Measurements from ENCODE around the gene SNRNP70. TPM values are rescaled to one million over a fixed set of nuclear protein-coding genes. Genes with fewer than 3 reads are reported as not detected.

The SNRNP70 gene
- total and polyA plus RNA-seq, 2 donors (not counting 1 experiment from before 2014, with no cell fraction given), result 72.2 to 142 TPM

GRCh38 chr19:49094505-49095482 is 9.5 kb downstream of the SNRNP70 start:
- DNase-seq (ENCODE audit: low read depth in 2 of 2), result no peak
- peaks cover 30% of the 10 kb centered on the region for H3K36me3 ChIP-seq (ENCODE audit: control insufficient read depth, insufficient read depth, low read length)
- H3K4me2 ChIP-seq (ENCODE audit: extremely low read depth, insufficient read depth, low read length), result no peak overlapping the region
- no peak overlapping the region for H3K27ac ChIP-seq (ENCODE audit: insufficient read depth, low read length)
- H3K4me1 ChIP-seq (ENCODE audit: control insufficient read depth, extremely low read depth, insufficient read depth, low read length), result no peaks in the 10 kb centered on the region
- H3K27me3 ChIP-seq (ENCODE audit: control insufficient read depth, insufficient read depth, low read length), result no peaks in the 10 kb centered on the region
- H3K79me2 ChIP-seq (ENCODE audit: control insufficient read depth, insufficient read depth, low read length), result peaks cover 41% of the 10 kb centered on the region
- no peaks in the 10 kb centered on the region for H3K9me3 ChIP-seq (ENCODE audit: control insufficient read depth, insufficient read depth, low read depth, low read length)
- H4K20me1 ChIP-seq (ENCODE audit: control insufficient read depth, extremely low read depth, insufficient read depth, low read length), result no peaks in the 10 kb centered on the region
- no peak overlapping the region for H2AFZ ChIP-seq (ENCODE audit: low read length)
- H3K9ac ChIP-seq (ENCODE audit: insufficient read depth, low read length), result no peak overlapping the region
- no peak overlapping the region for H3K4me3 ChIP-seq (replicated peaks in 1 of 4; ENCODE audit: control extremely low read depth in 1 of 4, insufficient read depth in 1 of 4, low read depth in 3 of 4, low read length in 4 of 4)
- TF ChIP-seq CTCF (conservative IDR thresholded peaks at IDR 0.05 in 1 of 2, IDR thresholded peaks at IDR 0.05 in 1 of 2; ENCODE audit: low read depth in 1 of 2, low read length in 2 of 2) (no peak), EZH2 (IDR thresholded peaks at IDR 0.05; ENCODE audit: low read length, missing control alignments) (no peak)

- Histone ChIP-seq H3K27ac (ENCODE audit: insufficient read depth, low read length) (no peak overlapping the region), H3K79me2 (ENCODE audit: control insufficient read depth, insufficient read depth, low read length) (peaks cover 29% of the 10 kb centered on the region), H3K4me2 (ENCODE audit: extremely low read depth, insufficient read depth, low read length) (no peak overlapping the region), H3K36me3 (ENCODE audit: control insufficient read depth, insufficient read depth, low read length) (peaks cover 34% of the 10 kb centered on the region), H4K20me1 (ENCODE audit: control insufficient read depth, extremely low read depth, insufficient read depth, low read length) (no peaks in the 10 kb centered on the region), H3K4me3 (replicated peaks in 1 of 4; ENCODE audit: control extremely low read depth in 1 of 4, insufficient read depth in 1 of 4, low read depth in 3 of 4, low read length in 4 of 4) (no peak overlapping the region), H2AFZ (ENCODE audit: low read length) (no peak overlapping the region), H3K4me1 (ENCODE audit: control insufficient read depth, extremely low read depth, insufficient read depth, low read length) (no peaks in the 10 kb centered on the region), H3K27me3 (ENCODE audit: control insufficient read depth, insufficient read depth, low read length) (no peaks in the 10 kb centered on the region), H3K9ac (ENCODE audit: insufficient read depth, low read length) (no peak overlapping the region), H3K9me3 (ENCODE audit: control insufficient read depth, insufficient read depth, low read depth, low read length) (no peaks in the 10 kb centered on the region)
- peak; percentile 45 to 69 for DNase-seq (ENCODE audit: low read depth in 2 of 2)
- TF ChIP-seq EZH2 (IDR thresholded peaks at IDR 0.05; ENCODE audit: low read length, missing control alignments), result no peak
- peak; percentile 98 to 100 for TF ChIP-seq CTCF (conservative IDR thresholded peaks at IDR 0.05 in 1 of 2, IDR thresholded peaks at IDR 0.05 in 1 of 2; ENCODE audit: low read depth in 1 of 2, low read length in 2 of 2)
These were observed 12.4 kb downstream of the SNRNP70 start for GRCh38 chr19:49097453-49098288.

DNA sequence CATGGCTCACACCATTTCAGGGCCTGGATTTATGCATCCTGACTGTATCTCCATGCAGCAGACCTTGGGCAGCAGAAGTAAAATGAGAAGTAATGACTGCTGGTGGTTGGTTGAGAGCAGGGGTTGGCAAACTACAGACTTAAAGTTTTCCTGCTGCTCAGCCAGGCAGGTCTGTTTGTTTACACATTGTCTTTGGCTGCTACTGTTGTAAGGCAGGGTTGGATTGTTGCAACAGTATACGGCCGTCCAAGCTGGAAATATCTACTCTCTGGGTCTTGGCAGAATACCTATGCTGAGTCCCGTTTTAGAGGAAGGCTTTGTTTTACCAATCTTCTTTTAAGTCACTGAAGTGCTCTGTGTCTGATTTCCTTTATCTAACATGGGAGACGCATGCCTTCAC is 13.5 kb downstream of the SNRNP70 start:
- peaks cover 38% of the 10 kb centered on the region for H3K36me3 ChIP-seq (ENCODE audit: control insufficient read depth, insufficient read depth, low read length)
- H3K4me2 ChIP-seq (ENCODE audit: extremely low read depth, insufficient read depth, low read length), result no peak overlapping the region
- peaks cover 25% of the 10 kb centered on the region for H3K79me2 ChIP-seq (ENCODE audit: control insufficient read depth, insufficient read depth, low read length)
- TF ChIP-seq CTCF (conservative IDR thresholded peaks at IDR 0.05 in 1 of 2, IDR thresholded peaks at IDR 0.05 in 1 of 2; ENCODE audit: low read depth in 1 of 2, low read length in 2 of 2) (no peak), EZH2 (IDR thresholded peaks at IDR 0.05; ENCODE audit: low read length, missing control alignments) (no peak)
- no peaks in the 10 kb centered on the region for H3K9me3 ChIP-seq (ENCODE audit: control insufficient read depth, insufficient read depth, low read depth, low read length)
- H3K9ac ChIP-seq (ENCODE audit: insufficient read depth, low read length), result no peak overlapping the region
- no peaks in the 10 kb centered on the region for H3K4me1 ChIP-seq (ENCODE audit: control insufficient read depth, extremely low read depth, insufficient read depth, low read length)
- no peak for DNase-seq (ENCODE audit: low read depth in 2 of 2)
- no peak overlapping the region for H3K4me3 ChIP-seq (replicated peaks in 1 of 4; ENCODE audit: control extremely low read depth in 1 of 4, insufficient read depth in 1 of 4, low read depth in 3 of 4, low read length in 4 of 4)
- H2AFZ ChIP-seq (ENCODE audit: low read length), result no peak overlapping the region
- no peaks in the 10 kb centered on the region for H4K20me1 ChIP-seq (ENCODE audit: control insufficient read depth, extremely low read depth, insufficient read depth, low read length)
- no peaks in the 10 kb centered on the region for H3K27me3 ChIP-seq (ENCODE audit: control insufficient read depth, insufficient read depth, low read length)
- no peak overlapping the region for H3K27ac ChIP-seq (ENCODE audit: insufficient read depth, low read length)
